HG03558 (cell line): Measurements from ENCODE around the gene DDC.

Experiments
- ATAC-seq: cut with Tn5 transposase; IDR thresholded peaks from one replicate; pipeline ENCODE4 v1.9.1; 2021; ENCODE audit warnings: moderate number of reproducible peaks; ENCODE audit not compliant: unreplicated experiment; ENCODE audit errors: extremely low read depth

Gene DDC

DNA sequence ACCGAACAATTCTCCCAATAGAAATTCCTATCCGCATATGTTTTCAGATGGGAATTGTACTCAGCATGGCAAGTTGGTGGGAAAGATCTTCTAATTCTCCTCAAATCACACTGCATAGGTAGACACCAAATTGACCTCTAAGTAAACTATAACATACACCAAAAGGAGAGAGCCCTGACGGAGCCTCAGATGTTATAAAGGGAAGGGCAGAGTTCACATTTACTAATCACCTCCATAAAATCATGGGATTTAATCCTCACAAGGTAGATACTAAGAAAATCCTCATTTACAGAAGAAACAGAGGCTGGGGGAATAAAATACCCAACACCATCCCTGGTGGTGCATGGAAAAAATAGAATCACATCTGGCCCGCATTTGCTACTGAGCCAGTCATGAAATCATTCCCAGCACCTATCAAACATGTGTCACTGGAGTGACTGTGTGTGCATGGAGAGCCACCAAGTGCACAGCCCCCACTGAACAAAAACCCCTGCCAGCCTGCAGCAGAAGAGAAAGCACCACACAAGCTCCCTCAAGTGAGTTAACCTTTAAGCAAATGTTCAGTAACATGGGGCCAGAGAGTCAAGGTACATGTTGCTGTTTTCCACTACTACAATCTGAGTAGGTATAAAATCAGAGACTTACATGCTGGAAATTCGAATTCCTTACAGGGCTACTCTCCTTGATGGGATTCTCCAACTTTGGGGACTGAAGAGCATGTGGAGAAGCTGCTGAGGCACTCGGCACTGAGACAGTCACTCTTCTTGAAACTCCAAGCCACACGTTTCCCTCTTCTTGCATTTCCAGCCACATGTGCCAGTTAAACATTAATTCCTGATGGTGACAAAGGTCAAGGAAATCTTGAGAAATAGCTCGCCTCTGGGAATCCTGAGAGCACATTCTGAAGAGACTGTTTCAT lies at the start of gene DDC:
Gene DDC (minus strand): TSS at position 766 of the 919 bp plus-strand sequence. CDS start 21,320 bp downstream, outside the sequence.
- ATAC-seq: no peak

- no peak for ATAC-seq
Measured at GRCh38 chr7:50613473-50613872, 48.3 kb upstream of the DDC start.

DNA sequence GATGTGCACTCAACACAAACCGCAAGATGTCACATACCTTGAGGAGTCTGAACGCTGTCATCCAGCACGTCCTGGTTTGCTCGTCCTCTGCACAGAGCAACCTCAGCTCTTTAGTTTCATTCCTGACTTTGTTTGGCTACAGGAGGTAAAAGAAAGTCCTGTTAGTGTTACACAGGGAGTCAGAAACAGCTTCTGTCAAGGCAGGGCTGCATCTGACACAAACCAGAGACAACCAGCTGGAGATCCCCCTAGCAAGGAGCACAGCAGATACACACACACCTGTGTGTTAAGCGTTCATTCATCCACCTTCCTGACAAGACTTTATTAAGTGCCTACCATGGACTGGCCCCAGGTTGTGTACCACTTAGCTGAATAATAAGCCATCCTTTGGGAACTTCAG lies 47.5 kb upstream of the DDC start:
- ATAC-seq: no peak

DNA sequence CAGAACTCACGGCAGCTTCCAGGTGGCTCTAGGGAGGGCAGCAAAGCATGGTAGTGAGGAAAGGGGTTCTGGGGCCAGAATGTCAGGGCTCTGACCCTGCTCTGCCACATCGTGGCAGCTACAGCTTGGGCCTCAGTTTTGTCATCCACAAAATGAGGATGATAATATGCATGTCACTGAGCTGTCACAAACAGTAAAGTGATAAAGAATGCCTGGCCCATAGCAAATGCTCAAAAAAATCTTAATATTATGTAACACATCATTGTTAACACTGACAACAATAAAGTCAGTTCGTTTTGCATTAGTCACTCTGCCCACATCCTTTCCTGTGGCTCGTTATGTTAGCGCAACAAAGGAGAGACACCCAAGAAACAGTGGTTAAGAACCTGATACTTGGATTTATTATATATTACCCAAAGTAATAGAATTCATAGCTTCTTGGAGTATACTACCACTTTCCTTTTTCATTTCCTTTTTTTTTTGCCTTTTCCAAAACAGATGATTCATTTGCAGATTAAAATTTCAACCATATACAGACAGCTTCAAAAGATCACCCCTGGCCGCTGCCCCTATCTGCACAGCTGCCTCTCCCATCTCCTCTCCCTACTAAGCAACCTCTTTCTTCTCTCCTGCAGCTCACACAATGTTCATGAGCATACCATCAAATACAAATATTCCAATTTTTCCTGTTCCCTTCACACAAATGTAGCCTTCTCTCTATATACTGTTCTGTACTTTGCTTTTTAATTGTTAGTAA lies 45.5 kb upstream of the DDC start:
- peak; percentile 37 for ATAC-seq

- no peak for ATAC-seq
Measured at GRCh38 chr7:50608196-50608906, 43.1 kb upstream of the DDC start.

DNA sequence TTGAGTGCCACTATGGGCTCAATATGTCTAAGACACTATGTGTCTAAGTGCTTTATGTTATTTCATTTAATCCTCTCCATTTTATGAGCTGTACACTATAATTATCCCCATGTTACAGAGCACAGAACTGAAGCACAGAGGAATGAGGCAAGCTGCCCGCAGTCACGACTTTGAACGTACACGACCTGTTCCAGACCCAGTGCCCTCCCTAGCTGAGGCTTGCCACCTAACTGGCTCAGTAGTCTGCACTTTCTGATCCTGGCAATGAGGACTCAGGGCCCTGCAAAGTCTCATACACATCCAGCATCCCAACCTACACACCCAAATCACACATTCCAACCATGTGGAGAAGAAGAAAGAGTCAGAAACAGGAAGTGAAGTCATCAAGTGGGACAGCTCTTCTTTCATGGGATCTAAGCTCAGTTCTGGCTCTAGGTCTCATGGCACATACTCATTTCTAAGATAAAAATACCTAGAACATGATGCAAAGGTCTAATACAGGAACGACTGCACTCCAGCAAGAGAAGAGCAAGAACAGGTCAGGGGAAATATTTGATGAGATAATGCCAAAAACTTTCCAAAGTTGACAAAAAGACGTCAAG lies 42.4 kb upstream of the DDC start:
- no peak for ATAC-seq

DNA sequence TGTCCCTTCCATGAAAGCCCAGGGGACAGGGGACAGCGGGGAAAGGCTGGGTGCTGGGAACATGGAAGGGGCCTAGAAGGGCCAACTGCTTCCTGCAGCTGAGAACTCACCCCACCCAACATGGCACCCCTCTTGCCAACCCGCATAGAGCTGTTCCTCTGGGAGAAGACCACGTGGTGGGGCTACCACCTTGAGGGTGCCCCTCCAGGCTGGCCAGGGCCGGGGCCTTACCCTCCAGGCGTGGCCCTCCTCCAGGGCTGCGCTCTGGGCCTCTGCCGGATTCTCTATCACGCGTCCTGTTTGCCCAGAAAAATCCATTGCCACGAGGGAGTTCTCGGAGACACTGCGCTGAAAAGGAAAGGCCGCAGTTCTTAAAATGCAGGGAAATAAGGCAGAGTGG lies 39.9 kb upstream of the DDC start:
- no peak for ATAC-seq

DNA sequence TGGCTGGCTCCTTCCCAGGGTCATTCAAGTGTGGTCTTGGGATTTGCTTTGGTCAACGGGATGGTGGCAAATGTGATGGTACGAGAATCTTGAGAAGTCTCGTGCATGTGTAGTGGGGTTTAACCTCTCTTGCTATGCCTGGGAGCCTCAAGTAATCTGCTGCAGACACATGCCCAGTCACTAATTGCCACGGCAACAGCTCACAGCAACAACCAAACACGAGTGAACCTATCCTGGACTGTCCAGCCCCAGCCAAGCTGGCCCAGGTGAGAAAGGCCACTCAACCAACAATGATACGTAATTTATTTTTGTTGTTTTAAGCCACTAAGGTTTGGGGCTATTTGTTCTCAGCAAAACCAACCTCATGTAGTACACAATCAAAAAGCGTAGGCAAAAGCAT lies 38.1 kb upstream of the DDC start:
- ATAC-seq: no peak

- no peak for ATAC-seq
Measured at GRCh38 chr7:50599385-50599784, 34.2 kb upstream of the DDC start.

DNA sequence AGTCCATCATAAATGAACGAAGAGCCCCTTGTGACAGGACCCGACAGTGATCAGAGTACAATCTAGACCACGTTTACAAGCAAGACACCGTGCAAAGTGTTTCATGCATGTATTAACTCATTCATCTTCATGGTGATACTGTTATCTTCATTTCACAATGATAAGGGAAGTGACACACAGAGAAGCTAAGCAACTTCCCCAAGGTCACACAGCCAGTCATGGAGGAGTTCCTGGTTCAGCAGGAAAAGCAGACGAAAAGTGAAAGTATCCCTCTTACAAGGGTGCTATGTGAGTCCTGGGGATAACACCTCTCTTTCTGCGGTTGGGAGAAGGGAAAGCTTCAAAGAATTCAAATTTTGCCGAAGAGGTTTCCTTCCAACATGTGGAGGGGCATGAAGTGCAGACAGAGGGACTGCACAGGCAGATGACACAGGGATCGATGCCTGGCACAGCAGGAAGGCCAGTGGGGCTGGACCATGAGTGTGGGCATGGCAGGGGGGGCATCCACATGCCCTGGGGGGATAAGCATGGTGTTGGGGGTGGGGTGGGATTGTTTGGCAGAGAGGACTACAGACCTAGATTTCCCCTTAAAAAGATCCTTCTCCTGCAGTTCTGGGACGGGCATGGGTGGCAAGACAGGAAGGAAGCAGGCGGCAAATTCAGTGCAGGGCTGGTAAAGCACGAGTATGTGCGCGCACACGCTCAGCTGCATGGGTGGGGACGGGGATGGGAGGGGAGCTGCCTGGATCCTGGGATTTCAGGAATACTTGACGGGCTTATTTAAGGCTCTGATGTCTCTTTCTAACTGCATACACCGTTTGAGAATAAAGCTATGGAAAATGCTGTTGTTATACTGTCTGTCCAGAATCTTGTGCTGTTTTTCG lies 33.5 kb upstream of the DDC start:
- no peak for ATAC-seq

DNA sequence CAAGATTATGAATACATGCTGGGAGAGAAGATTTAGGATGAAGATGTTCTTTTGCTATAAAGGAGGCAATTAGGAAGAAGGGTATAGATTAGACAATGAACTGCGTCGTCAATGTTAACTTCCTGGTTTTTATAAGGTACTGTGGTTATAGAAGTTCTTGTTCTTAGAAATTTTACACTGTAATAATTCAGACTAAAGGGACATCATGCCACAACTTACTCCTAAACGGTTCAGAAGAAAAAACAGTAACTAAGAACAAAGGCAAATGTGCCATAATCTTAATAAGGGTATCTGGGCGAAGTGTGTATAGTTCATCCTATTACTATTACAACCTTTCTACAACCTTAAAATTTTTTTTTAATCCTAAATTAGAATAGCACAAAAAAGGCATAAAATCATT lies 31.3 kb upstream of the DDC start:
- no peak for ATAC-seq

DNA sequence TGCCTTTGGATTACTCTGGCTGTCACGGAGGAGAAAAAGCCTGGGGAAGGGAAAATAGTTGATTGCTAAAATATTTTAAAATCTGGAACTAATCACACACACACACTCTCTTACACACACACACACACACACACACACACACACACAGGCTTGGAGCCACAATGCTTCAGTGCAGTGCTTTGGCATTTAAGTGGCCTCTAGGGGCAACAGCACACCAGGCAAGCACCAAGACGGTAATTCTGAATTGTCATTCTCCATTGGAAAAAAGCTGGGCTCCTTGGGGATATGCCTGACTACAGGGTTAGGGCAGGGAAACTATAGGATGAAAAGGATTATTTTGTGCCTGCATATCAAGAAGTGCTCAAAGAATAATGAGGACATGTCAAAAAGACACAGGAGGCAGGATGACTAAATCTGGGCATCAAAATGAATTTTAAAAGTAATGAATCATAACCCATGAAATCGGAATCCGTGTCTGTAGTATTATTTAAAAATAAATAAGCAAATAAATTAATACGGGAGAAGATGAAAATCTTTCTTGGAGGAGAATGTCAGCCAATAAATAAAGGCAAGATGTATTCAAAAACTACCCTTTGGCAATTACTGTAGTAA lies 30.4 kb upstream of the DDC start:
- ATAC-seq: no peak

GRCh38 chr7:50594734-50595485 lies 29.7 kb upstream of the DDC start:
- ATAC-seq: peak; percentile 36

DNA sequence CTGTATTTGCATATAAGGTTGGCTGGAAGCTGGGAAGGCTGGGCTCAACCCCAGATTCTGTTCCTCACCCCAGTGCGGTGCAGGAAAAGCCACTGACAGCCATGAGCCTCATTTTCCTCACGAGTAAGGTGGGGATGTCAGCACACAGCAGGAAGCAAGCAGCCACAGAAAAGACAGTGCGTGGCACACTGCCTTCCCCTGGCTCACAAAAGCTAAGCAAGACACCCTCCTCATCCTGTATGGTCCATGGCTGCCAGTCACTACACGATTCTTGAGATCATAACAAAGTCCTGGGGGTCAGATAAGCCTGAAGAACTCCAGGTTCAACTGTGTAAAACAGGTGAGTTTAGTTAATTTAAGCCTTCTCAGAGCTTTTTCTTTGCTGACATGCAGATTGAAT lies 28.9 kb upstream of the DDC start:
- ATAC-seq: no peak

DNA sequence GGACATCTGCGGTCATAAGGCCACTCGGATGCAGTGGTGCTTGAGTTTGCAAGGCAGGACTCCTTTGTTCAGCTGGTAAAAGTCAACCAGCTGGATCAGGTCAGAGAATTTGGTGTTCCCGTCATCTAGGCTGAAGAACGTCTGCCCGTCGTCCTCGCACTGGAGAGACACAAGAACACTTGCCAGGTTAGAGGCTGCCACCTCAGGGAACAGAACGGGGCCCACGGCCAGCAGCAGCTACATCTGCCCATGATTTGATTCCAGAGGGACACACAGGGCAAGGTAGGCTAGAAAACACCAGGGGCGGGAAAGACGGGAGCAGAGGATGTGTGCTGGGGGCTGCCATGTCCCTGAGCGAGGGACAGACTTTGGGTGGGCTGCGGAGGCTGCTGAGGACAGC lies 27.7 kb upstream of the DDC start:
- ATAC-seq: no peak

DNA sequence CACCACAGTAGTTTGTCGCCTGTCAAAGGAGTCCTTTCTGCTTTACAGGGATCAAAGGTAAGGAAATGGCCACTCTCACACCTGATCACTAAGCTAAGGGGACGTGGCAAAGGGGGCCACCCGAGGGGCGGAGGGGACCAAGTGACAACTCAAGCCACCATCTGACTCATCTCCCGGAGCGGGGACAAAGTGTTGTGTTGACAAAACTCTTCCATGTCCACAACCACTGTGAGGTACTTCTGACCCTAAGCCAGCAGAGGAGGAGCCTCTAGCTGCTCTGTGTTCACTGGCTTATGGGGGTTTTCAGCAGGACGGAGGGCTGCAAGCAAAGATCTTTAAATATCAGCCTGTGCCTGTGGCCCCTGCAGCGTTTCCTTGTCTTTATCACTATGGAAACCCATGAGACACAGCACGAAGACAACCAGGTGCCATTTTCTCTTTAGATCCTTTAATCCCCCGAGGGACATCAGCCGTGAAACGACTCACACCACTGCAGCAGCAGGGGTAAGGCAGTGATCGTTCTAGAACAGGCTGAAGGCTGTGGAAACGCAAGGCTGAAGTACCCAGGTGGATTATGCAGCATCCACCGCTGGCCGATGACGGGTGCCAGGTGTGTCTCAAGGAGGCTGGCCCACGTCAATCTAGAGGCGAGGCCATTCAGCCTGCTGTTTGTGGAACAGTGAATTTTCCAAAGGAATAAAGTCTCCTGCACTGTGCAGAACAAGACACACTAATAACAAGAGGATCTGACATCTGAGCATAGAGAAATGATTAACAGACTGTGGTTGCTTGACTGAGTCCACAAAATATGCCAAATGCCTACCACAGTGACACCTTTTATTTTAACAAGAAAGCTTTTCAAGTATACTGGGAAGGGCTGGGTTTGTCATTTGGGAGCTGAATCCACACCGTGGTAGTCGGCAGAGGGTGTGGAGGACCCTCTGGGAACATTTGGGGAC lies 26.6 kb upstream of the DDC start:
- peak; percentile 65 for ATAC-seq

GRCh38 chr7:50591098-50591479 lies 25.9 kb upstream of the DDC start:
- no peak for ATAC-seq
